A549 (cell line): ENCODE data around the gene SBF2.

Experiments used
- EP300 ChIP-seq, 2 experiments: fragments of >200 bp; sonication (Bioruptor Twin); formaldehyde crosslinking; IDR thresholded peaks; 2 replicates in 1 of 2; 3 replicates in 1 of 2; pipeline ENCODE4 v1.6.1; 2016 to 2017
- KDM5A ChIP-seq: fragments of 200-600 bp; sonication (generic); IDR thresholded peaks from 2 replicates; pipeline ENCODE4 v1.6.1; 2016; ENCODE audit warnings: antibody characterized with exemption, mild to moderate bottlenecking
- NR3C1 ChIP-seq: fragments of >200 bp; sonication (Bioruptor Twin); formaldehyde crosslinking; IDR thresholded peaks from 3 replicates; pipeline ENCODE4 v1.6.1; 2017
- PHF8 ChIP-seq: fragments of 200-600 bp; sonication (generic); IDR thresholded peaks from 2 replicates; pipeline ENCODE4 v1.6.1; 2016; ENCODE audit warnings: low read depth, mild to moderate bottlenecking, antibody characterized with exemption, moderate library complexity, borderline replicate concordance
- POLR2A ChIP-seq: IDR thresholded peaks from 2 replicates; pipeline ENCODE4 v1.6.1; 2012; ENCODE audit warnings: mild to moderate bottlenecking, low read length
- RFX5 ChIP-seq: fragments of 450-650 bp; IDR thresholded peaks from 2 replicates; pipeline ENCODE4 v1.7.1; 2014; ENCODE audit warnings: antibody characterized with exemption, mild to moderate bottlenecking, moderate library complexity
- ZC3H11A ChIP-seq: fragments of 450-650 bp; IDR thresholded peaks from 2 replicates; pipeline ENCODE4 v1.6.1; 2014; ENCODE audit warnings: antibody characterized with exemption, mild to moderate bottlenecking
- TF ChIP-seq, protein P1 (sequence below): fragments of >200 bp; sonication (Bioruptor Twin); formaldehyde crosslinking; IDR thresholded peaks from 3 replicates; pipeline ENCODE4 v1.5.1; 2016
- TF ChIP-seq, protein P2 (sequence below): fragments of 450-650 bp; IDR thresholded peaks from 2 replicates; pipeline ENCODE4 v1.6.1; 2014; ENCODE audit warnings: antibody characterized with exemption

DNA sequence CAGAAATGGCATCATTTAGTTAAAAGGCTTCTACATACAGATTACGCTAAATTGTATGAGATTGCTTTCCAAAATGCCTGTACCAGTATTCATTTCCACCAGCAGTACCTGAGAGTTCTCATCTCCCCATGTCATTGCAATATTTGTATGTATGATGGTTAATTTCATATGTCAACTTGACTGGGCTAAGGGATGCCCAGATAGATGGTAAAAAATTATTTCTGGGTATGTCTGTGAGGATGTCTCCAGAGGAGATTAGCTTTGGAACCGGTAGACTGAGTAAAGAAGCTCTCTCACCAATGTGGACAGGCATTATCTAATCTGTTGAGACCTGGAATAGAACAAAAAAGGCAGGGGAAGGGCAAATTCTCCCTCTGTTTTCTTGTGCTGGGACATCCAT is 17.8 kb upstream of the SBF2 start:
- TF ChIP-seq KDM5A (no peak), PHF8 (no peak), NR3C1 (no peak), POLR2A (no peak), RFX5 (no peak), EP300 (IDR thresholded peaks at IDR 0.05) (no peak), ZC3H11A (no peak)
- TF ChIP-seq, protein P1, sequence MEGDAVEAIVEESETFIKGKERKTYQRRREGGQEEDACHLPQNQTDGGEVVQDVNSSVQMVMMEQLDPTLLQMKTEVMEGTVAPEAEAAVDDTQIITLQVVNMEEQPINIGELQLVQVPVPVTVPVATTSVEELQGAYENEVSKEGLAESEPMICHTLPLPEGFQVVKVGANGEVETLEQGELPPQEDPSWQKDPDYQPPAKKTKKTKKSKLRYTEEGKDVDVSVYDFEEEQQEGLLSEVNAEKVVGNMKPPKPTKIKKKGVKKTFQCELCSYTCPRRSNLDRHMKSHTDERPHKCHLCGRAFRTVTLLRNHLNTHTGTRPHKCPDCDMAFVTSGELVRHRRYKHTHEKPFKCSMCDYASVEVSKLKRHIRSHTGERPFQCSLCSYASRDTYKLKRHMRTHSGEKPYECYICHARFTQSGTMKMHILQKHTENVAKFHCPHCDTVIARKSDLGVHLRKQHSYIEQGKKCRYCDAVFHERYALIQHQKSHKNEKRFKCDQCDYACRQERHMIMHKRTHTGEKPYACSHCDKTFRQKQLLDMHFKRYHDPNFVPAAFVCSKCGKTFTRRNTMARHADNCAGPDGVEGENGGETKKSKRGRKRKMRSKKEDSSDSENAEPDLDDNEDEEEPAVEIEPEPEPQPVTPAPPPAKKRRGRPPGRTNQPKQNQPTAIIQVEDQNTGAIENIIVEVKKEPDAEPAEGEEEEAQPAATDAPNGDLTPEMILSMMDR = no peak
- TF ChIP-seq, protein P2, sequence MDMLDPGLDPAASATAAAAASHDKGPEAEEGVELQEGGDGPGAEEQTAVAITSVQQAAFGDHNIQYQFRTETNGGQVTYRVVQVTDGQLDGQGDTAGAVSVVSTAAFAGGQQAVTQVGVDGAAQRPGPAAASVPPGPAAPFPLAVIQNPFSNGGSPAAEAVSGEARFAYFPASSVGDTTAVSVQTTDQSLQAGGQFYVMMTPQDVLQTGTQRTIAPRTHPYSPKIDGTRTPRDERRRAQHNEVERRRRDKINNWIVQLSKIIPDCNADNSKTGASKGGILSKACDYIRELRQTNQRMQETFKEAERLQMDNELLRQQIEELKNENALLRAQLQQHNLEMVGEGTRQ = no peak
